Measurements from ENCODE around the gene LDB3. TPM values are rescaled to one million over a fixed set of nuclear protein-coding genes. Genes with fewer than 3 reads are reported as not detected.

LDB3 gene
- total and polyA plus RNA-seq, 9 of the 15 experiments (the other 6 are each of a cell fraction or from before 2014, with no cell fraction given), result 0.03 TPM; not detected in 8

- TF ChIP-seq REST (IDR thresholded peaks at IDR 0.05; ENCODE audit: borderline replicate concordance) (peak; percentile 55; the same call in 1 of the 2 replicates), REST (CRISPR knock-in tag; IDR thresholded peaks at IDR 0.05; ENCODE audit: low read depth) (no peak)
Observed at GRCh38 chr10:86688398-86688921, 20.1 kb downstream of the LDB3 start (continued).
